Epithelial cell of alveolus of lung (primary cell): ENCODE results near the gene SNRNP200. TPM values are rescaled to one million over a fixed set of nuclear protein-coding genes. Genes with fewer than 3 reads are reported as not detected.

Experiments
- total RNA-seq: library from RNA; depleted of rRNA; stranded (reverse); fragments of >200 nt; gene quantifications from 2 replicates; pipeline ENCODE4 v1.2.1, GENCODE V29; 2015

Gene SNRNP200
- 64.7 and 71.4 TPM in 2 replicates for total RNA-seq

GRCh38 chr2:96305091-96305978 lies at the start of gene SNRNP200:
SNRNP200 (minus strand) TSS chr2:96305546; CDS start chr2:96305437, 109 bp downstream.

GRCh38 chr2:96325041-96325883 lies 19.9 kb upstream of the SNRNP200 start, which contains the start of gene ITPRIPL1:
ITPRIPL1 (plus strand) TSS chr2:96325317; CDS start chr2:96325840, 523 bp downstream.

GRCh38 chr2:96265840-96266679 lies 39.3 kb downstream of the SNRNP200 start, which contains the start of the genes CIAO1 and TMEM127:
CIAO1 (plus strand) TSS chr2:96266225; CDS start chr2:96266351, 126 bp downstream.
TMEM127 (minus strand) TSS chr2:96265997; CDS start chr2:96265381, 616 bp downstream.

Other genes starting within 250 kb of the SNRNP200 start
- not detected in 2 replicates for gene ADRA2B, start 189.0 kb downstream of the SNRNP200 start, total RNA-seq
- under 0.01 and 0.24 TPM in 2 replicates for gene ASTL, start 167.0 kb downstream of the SNRNP200 start, total RNA-seq
- 0.40 and 2.6 TPM in 2 replicates for gene DUSP2, start 160.1 kb downstream of the SNRNP200 start, total RNA-seq
- 89.1 and 97.7 TPM in 2 replicates for gene STARD7, start 96.7 kb downstream of the SNRNP200 start, total RNA-seq
- gene TMEM127, start 39.5 kb downstream of the SNRNP200 start, total RNA-seq = 27.7 and 34.8 TPM in 2 replicates
- 73.8 and 94.4 TPM in 2 replicates for gene CIAO1, start 39.3 kb downstream of the SNRNP200 start, total RNA-seq
- gene ITPRIPL1, start 19.8 kb upstream of the SNRNP200 start, total RNA-seq = 4.9 and 5.3 TPM in 2 replicates
- 9.9 and 18.9 TPM in 2 replicates for gene NCAPH, start 30.2 kb upstream of the SNRNP200 start, total RNA-seq
- 0.13 TPM in 1 of 2 replicates, not detected in the other for gene NEURL3, start 199.8 kb upstream of the SNRNP200 start, total RNA-seq
- gene ARID5A, start 231.2 kb upstream of the SNRNP200 start, total RNA-seq = 9.9 and 11.2 TPM in 2 replicates